SK-N-SH treated with all-trans-retinoic acid at 6 μM for 48 hours (cell line): ENCODE data around the gene NAA60.

ENCODE experiments used
- ARNTL ChIP-seq: fragments of 450-650 bp; formaldehyde crosslinking; IDR thresholded peaks from 2 replicates; pipeline ENCODE4 v1.5.0; 2020; ENCODE audit warnings: low read depth, mild to moderate bottlenecking, moderate library complexity, borderline replicate concordance
- BACH2 ChIP-seq: fragments of 250-450 bp; sonication (Bioruptor Pico); IDR thresholded peaks from 2 replicates; pipeline ENCODE4 v1.9.0; 2021; ENCODE audit warnings: mild to moderate bottlenecking, borderline replicate concordance
- CSRNP3 ChIP-seq: fragments of 250-450 bp; sonication (Bioruptor Pico); IDR thresholded peaks from 2 replicates; pipeline ENCODE4 v1.5.1; 2021; ENCODE audit warnings: mild to moderate bottlenecking, moderate library complexity
- ESRRG ChIP-seq: fragments of 250-450 bp; sonication (Bioruptor Pico); IDR thresholded peaks from 2 replicates; pipeline ENCODE4 v1.6.1; 2021; ENCODE audit warnings: mild to moderate bottlenecking
- GLIS3 ChIP-seq: fragments of 250-450 bp; sonication (Bioruptor Pico); IDR thresholded peaks from 2 replicates; pipeline ENCODE4 v1.5.0; 2020; ENCODE audit warnings: mild to moderate bottlenecking, moderate library complexity
- OSR1 ChIP-seq: fragments of 250-450 bp; sonication (Bioruptor Pico); IDR thresholded peaks from 2 replicates; pipeline ENCODE4 v1.8.0; 2022; ENCODE audit warnings: moderate library complexity, mild to moderate bottlenecking, inconsistent platforms
- RARB ChIP-seq: fragments of 250-450 bp; sonication (Bioruptor Pico); IDR thresholded peaks from 2 replicates; pipeline ENCODE4 v1.8.0; 2021; ENCODE audit warnings: mild to moderate bottlenecking, moderate library complexity
- TOX ChIP-seq: fragments of 250-450 bp; sonication (Bioruptor Pico); IDR thresholded peaks from 2 replicates; pipeline ENCODE4 v1.8.0; 2021; ENCODE audit warnings: mild to moderate bottlenecking, moderate library complexity, borderline replicate concordance
- ZFP30 ChIP-seq: fragments of 450-650 bp; formaldehyde crosslinking; IDR thresholded peaks from 2 replicates; pipeline ENCODE4 v1.5.0; 2022; ENCODE audit warnings: mild to moderate bottlenecking, moderate library complexity
- TF ChIP-seq, protein P1 (sequence below): fragments of 250-450 bp; sonication (Bioruptor Pico); IDR thresholded peaks from 2 replicates; pipeline ENCODE4 v1.8.0; 2020; ENCODE audit warnings: mild to moderate bottlenecking, moderate library complexity, borderline replicate concordance

- TF ChIP-seq, protein P1, sequence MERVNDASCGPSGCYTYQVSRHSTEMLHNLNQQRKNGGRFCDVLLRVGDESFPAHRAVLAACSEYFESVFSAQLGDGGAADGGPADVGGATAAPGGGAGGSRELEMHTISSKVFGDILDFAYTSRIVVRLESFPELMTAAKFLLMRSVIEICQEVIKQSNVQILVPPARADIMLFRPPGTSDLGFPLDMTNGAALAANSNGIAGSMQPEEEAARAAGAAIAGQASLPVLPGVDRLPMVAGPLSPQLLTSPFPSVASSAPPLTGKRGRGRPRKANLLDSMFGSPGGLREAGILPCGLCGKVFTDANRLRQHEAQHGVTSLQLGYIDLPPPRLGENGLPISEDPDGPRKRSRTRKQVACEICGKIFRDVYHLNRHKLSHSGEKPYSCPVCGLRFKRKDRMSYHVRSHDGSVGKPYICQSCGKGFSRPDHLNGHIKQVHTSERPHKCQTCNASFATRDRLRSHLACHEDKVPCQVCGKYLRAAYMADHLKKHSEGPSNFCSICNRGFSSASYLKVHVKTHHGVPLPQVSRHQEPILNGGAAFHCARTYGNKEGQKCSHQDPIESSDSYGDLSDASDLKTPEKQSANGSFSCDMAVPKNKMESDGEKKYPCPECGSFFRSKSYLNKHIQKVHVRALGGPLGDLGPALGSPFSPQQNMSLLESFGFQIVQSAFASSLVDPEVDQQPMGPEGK (CRISPR knock-in tag): no peak
- TF ChIP-seq ESRRG (CRISPR knock-in tag) (no peak), GLIS3 (CRISPR knock-in tag) (no peak), TOX (CRISPR knock-in tag) (no peak), ARNTL (no peak), ZFP30 (CRISPR knock-in tag) (no peak), OSR1 (CRISPR knock-in tag) (no peak), CSRNP3 (CRISPR knock-in tag) (no peak), BACH2 (no peak), RARB (no peak)
Observed at GRCh38 chr16:3487521-3488410, 44.3 kb downstream of the NAA60 start.
